Stomach (tissue), 9 donors: ENCODE results near the gene RANBP1. TPM values are rescaled to one million over a fixed set of nuclear protein-coding genes. Genes with fewer than 3 reads are reported as not detected.

ENCODE experiments used
- DNase-seq, 2 donors: peaks; one replicate each; pipeline versions ENCODE4 v3.0.0 to v3.0.0-alpha.2; 2013 to 2019
- H3K27ac ChIP-seq, 5 donors: fragments of 200-600 bp in 4 of 5; sonication (generic) in 4 of 5; one replicate each; pipeline ENCODE4 v1.5.1; 2013 to 2019; ENCODE audit warnings: mild to moderate bottlenecking in 1 of 5, moderate library complexity in 1 of 5
- H3K27me3 ChIP-seq, 3 donors: fragments of 200-600 bp; sonication (generic); one replicate each; pipeline ENCODE4 v1.5.1; 2017 to 2019; ENCODE audit warnings: mixed run types in 1 of 3
- H3K36me3 ChIP-seq, 4 donors: fragments of 200-600 bp; sonication (generic); 1 replicate in 3 of 4; 2 replicates in 1 of 4; pipeline ENCODE4 v1.5.1; 2016 to 2019
- H3K4me1 ChIP-seq, 4 donors: fragments of 200-600 bp; sonication (generic); one replicate each; pipeline ENCODE4 v1.5.1; 2016 to 2019
- H3K4me3 ChIP-seq, 4 donors: fragments of 200-600 bp; sonication (generic) in 3 of 4; one replicate each; pipeline ENCODE4 v1.5.1; 2016 to 2019; ENCODE audit warnings: mild to moderate bottlenecking in 1 of 4
- H3K9me3 ChIP-seq, 4 donors: fragments of 200-600 bp; sonication (generic); one replicate each; pipeline ENCODE4 v1.5.1; 2016 to 2019
- EP300 ChIP-seq: sonication (generic); formaldehyde crosslinking; IDR thresholded peaks from one replicate; pipeline ENCODE4 v1.6.1; 2017; ENCODE audit warnings: antibody characterized with exemption
- POLR2A ChIP-seq, 4 donors: fragments of 450-650 bp; IDR thresholded peaks; one replicate each; pipeline ENCODE4 v1.6.1; 2016; ENCODE audit warnings: antibody characterized with exemption in 4 of 4, control low read depth in 2 of 4, mild to moderate bottlenecking in 1 of 4, moderate library complexity in 1 of 4
- POLR2AphosphoS5 ChIP-seq, 3 donors: sonication (generic); formaldehyde crosslinking; IDR thresholded peaks; one replicate each; pipeline ENCODE4 v1.6.1; 2016; ENCODE audit warnings: antibody characterized with exemption in 3 of 3
- WGBS, 5 donors: extraction: QIAGEN DNeasy Blood & Tissue Kit in 3 of 5; methylation state at CpG; one replicate each; pipeline versions ENCODE4 v1.1.5 to v1.1.7; 2013 to 2018; 5-methylcytosine and 5-hydroxymethylcytosine counted together
- intact Hi-C: fragments of 100-400 bp; cut with DNase I; formaldehyde crosslinking; loops from one replicate; pipeline ENCODE4 v1.15.1; 2023; ENCODE audit warnings: low total_unique reads
- polyA plus RNA-seq, 3 donors: library from polyadenylated mRNA; stranded (reverse); fragments of 200-250 nt; gene quantifications; one replicate each; pipeline ENCODE4 v1.2.3, GENCODE V29; 2013
- total RNA-seq, 5 donors: library from RNA; depleted of rRNA; stranded (reverse); fragments of >200 nt; gene quantifications; one replicate each; pipeline versions ENCODE4 v1.1.0 to v1.2.3, GENCODE V29; 2014 to 2016
- TF ChIP-seq, protein P1 (sequence below), 7 experiments: fragments of 450-650 bp in 4 of 7; fragments of 200-600 bp in 3 of 7; sonication (generic) in 3 of 7; IDR thresholded peaks; one replicate each; pipeline ENCODE4 v1.5.1; 2016 to 2019; ENCODE audit warnings: antibody characterized with exemption in 7 of 7, control low read depth in 2 of 7, mild to moderate bottlenecking in 1 of 7
- donor health status: healthy with polysubstance abuse.
- donor health status: Bipolar disorder and iron deficiency.
- donor health status: healthy.

The RANBP1 gene
- total and polyA plus RNA-seq, 8 donors, result 23.9 to 200 (median 91.9) TPM

DNA sequence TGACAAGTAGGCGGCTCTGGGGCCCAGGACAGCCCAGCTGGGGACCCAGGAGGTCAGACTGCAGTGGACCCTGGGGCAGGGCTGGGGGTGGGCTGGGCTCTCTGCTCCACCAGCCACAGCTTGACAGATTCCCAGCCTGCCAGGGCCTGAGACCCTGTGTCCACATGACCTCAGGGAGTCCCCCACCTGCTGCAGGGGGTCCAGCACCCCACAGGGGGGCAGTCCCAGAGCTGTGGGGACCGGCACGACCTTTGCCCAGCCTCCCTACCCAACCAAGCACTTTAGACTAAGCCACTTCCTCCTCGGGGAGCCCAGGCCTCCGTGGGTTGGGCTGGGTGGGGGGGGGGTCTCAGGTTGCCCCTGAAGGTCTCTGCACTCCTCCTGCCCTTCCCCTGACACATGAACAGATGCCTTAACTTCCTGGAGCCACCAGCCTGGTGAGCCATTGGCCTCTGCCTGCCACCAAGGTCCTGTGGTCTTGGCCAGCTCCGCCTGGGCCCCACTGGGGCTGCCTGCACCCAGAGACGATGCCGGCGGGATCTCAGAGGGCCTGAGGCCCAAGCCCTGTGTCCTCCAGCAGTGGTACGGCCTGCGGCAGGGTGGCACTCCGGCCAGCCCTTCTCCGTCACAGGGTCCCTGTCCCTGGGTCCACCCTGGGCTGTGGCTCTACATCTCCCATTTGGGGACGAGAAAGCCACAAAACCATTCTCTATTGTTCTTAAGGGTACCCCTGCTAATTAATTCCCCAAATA is 31.5 kb downstream of the RANBP1 start:
- no peak overlapping the region for H3K27ac ChIP-seq
- DNase-seq, result no peak
- H3K4me3 ChIP-seq, result no peak overlapping the region
- TF ChIP-seq, protein P1, sequence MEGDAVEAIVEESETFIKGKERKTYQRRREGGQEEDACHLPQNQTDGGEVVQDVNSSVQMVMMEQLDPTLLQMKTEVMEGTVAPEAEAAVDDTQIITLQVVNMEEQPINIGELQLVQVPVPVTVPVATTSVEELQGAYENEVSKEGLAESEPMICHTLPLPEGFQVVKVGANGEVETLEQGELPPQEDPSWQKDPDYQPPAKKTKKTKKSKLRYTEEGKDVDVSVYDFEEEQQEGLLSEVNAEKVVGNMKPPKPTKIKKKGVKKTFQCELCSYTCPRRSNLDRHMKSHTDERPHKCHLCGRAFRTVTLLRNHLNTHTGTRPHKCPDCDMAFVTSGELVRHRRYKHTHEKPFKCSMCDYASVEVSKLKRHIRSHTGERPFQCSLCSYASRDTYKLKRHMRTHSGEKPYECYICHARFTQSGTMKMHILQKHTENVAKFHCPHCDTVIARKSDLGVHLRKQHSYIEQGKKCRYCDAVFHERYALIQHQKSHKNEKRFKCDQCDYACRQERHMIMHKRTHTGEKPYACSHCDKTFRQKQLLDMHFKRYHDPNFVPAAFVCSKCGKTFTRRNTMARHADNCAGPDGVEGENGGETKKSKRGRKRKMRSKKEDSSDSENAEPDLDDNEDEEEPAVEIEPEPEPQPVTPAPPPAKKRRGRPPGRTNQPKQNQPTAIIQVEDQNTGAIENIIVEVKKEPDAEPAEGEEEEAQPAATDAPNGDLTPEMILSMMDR (IDR thresholded peaks at IDR 0.05), result no peak
- TF ChIP-seq EP300 (no peak), POLR2A (IDR thresholded peaks at IDR 0.05) (no peak), POLR2AphosphoS5 (IDR thresholded peaks at IDR 0.05) (no peak)
- H3K36me3 ChIP-seq, result peaks cover 0 to 39% (median 31%) of the 10 kb centered on the region in 4 donors
- 65 to 73% (median 69%) methylated on average over 11 to 14 of the region's 14 CpGs for WGBS, 5 donors
- no peaks in the 10 kb centered on the region for H3K4me1 ChIP-seq
- intact Hi-C loops, result no loop called here
- H3K27me3 ChIP-seq, result no peaks in the 10 kb centered on the region
- no peaks in the 10 kb centered on the region for H3K9me3 ChIP-seq

DNA sequence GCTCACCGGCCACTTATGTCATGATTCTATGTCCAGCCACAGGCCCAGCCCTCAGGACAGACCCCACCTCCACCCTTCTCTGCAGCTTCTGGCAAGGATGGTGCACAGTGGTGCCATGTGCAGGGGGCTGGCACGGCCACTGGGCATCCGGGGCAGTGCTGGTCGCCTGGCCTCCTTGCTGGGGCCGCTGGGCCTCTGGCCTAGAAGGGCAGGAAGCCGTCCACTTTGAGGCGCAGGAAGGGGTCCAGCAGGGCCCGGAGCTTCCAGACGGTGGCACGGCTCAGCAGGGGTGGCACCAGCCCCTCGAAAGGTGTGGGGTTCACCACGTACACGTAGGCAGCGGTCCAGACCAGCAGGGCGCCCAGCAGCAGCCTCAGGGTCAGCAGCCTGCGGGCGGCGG is 32.5 kb downstream of the RANBP1 start:
- no peak for TF ChIP-seq POLR2AphosphoS5 (IDR thresholded peaks at IDR 0.05)
- no peak for TF ChIP-seq EP300
- no peak for TF ChIP-seq POLR2A (IDR thresholded peaks at IDR 0.05)
- TF ChIP-seq, protein P1 (IDR thresholded peaks at IDR 0.05), result no peak
- H3K4me3 ChIP-seq, result no peak overlapping the region
- H3K4me1 ChIP-seq, result no peaks in the 10 kb centered on the region
- WGBS, 5 donors, result 77 to 91% (median 86%) methylated on average over 6 to 18 of the region's 18 CpGs
- DNase-seq, result no peak
- peaks cover 0 to 29% (median 21%) of the 10 kb centered on the region in 4 donors for H3K36me3 ChIP-seq
- H3K9me3 ChIP-seq, result no peaks in the 10 kb centered on the region
- intact Hi-C loops, result no loop called here
- no peaks in the 10 kb centered on the region for H3K27me3 ChIP-seq
- no peak overlapping the region for H3K27ac ChIP-seq

DNA sequence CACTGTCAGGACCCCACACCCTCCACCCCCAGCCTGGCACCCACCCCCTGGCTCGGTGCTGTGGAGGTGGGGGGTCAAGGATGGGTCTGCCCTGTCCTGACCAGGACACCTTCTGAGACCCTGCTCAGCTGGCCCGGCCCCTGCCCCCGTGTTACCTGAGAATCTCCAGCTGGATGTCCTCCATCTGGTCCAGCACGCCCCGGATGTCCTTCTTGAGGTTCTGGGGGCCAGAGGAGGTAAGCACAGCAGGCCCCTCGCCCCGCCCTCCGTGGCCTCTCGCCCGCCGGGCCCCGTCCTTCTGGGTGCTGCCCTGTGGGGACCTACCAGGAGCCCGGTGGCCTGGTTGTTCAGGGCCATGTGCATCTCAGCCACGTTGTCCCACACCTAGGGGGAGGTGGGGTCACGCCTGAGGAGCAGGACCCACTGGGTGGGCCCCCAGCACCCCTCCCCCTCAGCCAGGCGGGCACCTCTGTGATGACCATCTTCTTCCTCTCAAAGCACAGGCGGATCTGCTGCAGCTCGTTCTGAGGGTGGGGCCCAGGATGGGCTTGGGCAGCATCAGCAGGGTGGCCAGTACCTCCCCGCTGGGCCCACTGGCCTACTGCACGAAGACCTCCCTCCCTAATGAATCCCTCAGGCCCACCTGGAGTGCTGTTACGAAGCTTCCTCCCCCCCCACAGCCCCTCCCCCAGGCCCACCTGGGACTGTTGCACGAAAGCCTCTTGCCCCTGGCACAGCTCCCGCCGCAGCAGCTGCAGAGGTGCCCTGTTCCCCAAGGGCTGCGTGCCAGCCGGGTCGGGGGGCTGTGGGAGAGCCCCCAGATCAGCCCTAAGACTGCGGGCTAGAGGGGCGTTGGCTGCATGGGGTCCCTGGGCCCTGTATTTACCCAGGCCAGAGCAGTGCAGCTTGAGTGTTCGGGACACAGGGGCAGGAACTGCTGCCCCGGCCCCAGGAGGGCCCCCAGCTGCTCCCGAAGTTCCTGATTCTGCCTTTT is 33.6 kb downstream of the RANBP1 start:
- no peak for DNase-seq
- H3K4me1 ChIP-seq, result no peaks in the 10 kb centered on the region
- TF ChIP-seq POLR2A (IDR thresholded peaks at IDR 0.05), result no peak
- TF ChIP-seq, protein P1 (IDR thresholded peaks at IDR 0.05), result no peak
- intact Hi-C loops, result no loop called here
- H3K4me3 ChIP-seq, result no peak overlapping the region
- peaks cover 0 to 8% (median 0%) of the 10 kb centered on the region in 3 donors for H3K27me3 ChIP-seq
- no peaks in the 10 kb centered on the region for H3K9me3 ChIP-seq
- H3K27ac ChIP-seq, result no peak overlapping the region
- H3K36me3 ChIP-seq, result peaks cover 0 to 17% (median 11%) of the 10 kb centered on the region in 4 donors
- 51 to 66% (median 60%) methylated on average over 3 to 32 of the region's 32 CpGs for WGBS, 5 donors
